Measurements from ENCODE around the gene RNF5.

GRCh38 chr6:32151863-32152768 is 26.1 kb upstream of the RNF5 start, which contains the start of gene PRRT1:
- TF ChIP-seq CTCF (IDR thresholded peaks at IDR 0.05 in 4 of 5, conservative IDR thresholded peaks at IDR 0.05 in 1 of 5) (no peak), POLR2A (IDR thresholded peaks at IDR 0.05) (no peak)

Data from gastrocnemius medialis (tissue), 4 donors.